Activated CD4-positive, alpha-beta T cell treated with anti-CD3 and anti-CD28 coated beads for 1 hour (primary cell): ENCODE data around the gene SLC27A1.

Source experiments
- DNase-seq: peaks from one replicate; pipeline ENCODE4 v3.0.0-alpha.2; 2020

The SLC27A1 gene

GRCh38 chr19:17470068-17470841 lies at the start of gene SLC27A1:
TSS of gene SLC27A1 (plus strand) at chr19:17470524. CDS start at chr19:17470541, 17 bp downstream.
- peak; percentile 80 for DNase-seq

- DNase-seq = no peak
Observed at GRCh38 chr19:17421942-17422341, 48.4 kb upstream of the SLC27A1 start.

DNA sequence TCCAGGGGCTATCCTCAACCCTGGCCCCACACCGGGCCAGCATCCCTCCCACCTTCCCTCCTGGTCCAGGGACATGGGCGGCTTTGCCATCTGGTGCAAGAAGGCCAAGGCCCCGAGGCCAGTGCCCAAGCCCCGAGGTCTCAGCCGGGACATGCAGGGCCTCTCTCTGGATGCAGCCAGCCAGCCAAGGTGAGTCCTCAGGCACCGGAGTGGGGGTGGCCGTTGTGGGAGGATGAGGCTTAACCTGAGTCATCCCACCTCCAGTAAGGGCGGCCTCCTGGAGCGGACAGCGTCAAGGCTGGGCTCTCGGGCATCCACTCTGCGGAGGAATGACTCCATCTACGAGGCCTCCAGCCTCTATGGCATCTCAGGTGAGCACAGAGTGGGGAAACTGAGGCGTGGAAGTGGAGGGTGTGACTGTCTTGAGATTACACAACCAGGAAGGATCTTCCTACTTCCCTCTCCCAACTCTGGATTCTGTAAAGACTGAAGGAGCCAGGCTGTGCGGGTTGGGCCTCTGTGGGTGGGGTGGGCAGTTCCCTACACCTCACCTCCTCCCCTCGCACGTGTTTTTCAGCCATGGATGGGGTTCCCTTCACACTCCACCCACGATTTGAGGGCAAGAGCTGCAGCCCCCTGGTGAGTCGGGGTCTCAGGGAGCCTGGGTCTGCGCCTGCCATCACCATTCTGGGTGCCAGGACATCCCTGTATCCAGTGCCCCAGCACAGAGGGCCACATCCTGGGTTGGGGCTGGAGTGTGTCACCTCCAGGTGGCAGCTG lies 46.7 kb upstream of the SLC27A1 start:
- DNase-seq = no peak

DNA sequence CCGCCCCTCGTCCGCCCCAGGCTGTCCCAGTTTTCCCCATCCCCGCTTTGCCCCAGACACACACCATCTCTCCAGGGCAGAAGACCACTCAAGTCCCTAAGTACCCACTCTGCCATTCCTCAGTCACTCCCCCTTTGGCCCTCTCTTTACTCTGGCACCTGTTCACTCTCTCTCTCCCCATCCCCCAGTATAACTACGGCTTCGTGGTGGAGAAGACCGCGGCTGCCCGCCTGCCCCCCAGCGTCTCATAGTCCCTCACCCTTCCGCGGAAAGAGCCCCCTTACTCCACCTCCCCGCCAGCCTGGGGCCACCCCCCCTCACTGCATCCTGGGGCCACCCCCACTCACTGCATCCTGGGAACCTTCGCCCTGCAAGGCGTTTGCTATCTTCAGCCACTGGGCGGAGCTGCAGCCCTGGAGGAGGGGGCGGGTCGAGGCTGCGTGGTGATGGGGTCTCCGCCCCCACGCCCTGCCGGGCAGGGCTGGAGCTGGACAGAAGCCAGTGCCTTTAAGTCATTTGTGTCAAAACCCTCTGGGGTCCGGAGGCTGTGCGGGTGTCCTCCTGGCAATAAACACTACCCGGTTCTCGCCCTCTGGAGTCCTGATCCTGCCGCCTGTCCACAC lies 45.5 kb upstream of the SLC27A1 start:
- DNase-seq = no peak

DNA sequence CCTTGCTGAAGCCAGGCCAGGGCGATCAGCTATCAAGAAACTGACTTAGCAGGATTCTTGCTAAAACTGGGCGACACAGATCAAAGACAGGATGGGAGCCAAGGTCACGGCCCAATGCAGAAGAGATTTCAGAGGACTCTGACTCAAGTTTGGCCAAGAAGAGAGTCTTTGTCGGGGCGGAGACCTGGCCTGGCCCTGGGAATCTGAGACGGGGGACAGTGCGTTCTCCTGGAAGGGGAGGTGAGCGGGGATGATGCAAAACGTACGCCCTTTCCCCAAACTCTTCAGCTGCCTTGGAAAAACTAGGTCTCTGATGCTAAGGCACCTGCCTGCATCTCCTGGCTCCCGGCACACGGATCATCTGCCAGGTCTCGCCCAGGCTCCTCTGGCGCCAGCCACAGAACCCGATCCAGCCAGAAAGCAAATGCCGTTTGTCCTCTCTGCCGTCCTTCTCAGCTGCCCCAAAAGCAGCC lies 40.6 kb upstream of the SLC27A1 start:
- no peak for DNase-seq

- DNase-seq = no peak
Observed at GRCh38 chr19:17431417-17431816, 38.9 kb upstream of the SLC27A1 start.

DNA sequence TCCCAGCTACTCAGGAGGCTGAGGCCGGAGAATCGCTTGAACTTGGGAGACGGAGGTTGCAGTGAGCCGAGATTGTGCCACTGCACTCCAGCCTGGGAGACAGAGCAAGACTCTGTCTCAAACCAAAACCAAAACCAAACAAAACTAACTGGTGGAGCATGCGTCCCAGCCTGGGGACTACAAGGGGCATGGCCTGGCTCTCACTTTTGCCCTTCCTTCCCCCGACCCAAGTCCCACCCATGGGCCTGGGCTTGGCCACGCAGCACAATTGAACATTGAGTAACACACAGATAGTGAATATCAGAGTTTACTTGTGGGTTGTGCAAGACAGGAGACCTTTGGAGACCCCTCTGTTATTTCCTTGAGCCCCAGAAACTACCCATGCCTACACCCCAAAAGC lies 35.1 kb upstream of the SLC27A1 start:
- DNase-seq = no peak

DNA sequence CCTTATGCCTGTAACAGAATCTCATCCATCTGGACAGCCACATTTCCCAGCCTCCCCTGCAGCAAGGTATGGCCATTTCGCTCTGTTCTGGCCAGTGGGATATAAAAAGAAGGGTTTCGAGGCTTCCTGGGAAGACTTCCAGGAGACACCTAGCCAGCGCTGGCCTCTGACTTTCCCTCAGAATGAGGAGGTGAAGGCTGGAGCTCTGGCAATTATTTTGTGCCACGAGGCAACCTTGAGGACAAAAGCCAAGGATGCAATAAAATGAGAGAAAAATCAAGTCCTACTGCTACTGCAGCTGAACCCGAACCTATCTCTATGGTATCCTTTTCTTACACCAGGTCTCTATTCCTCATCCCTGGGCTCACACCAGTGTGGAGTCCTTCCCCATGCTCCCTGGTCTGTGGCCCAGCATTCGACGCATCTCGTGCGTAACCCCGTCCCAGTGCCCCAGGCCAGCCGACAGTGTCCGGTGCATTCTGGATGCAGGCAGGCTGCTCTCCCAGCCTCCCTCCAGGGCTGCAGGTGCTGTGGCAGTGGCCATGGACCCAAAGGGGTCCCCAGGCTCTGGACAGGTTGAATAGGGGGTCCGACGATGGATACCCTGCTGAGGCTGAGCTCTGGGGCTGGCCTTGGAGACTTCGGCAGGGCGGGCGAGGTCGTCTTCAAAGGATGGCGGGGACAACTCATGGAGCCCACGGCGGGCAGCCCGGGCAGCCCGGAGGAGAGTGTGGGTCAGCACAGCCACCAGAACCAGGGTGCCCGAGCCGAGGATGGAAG lies 34.0 kb upstream of the SLC27A1 start:
- DNase-seq = no peak

DNA sequence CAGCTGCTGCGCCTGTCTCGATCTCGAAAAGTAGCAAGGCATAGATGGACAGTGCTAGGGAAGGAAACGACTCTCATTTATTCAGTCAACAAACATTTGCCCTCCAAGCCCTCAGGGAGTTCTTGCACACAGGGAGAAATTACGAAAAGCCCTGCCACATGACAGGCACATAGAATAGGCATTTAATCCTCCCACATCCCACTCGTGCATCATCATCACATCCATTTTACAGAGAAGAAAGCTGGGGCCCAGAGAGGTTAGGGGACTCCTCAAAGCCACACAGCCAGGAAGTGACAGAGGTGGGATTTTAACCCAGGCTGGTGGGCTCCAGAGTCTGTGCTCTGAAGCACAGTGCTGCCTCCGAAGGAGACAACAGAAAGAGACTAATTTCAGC lies 33.5 kb upstream of the SLC27A1 start:
- DNase-seq = no peak

- DNase-seq = no peak
Observed at GRCh38 chr19:17441241-17442021, 28.9 kb upstream of the SLC27A1 start.

- no peak for DNase-seq
Observed at GRCh38 chr19:17445526-17446165, 24.7 kb upstream of the SLC27A1 start.

DNA sequence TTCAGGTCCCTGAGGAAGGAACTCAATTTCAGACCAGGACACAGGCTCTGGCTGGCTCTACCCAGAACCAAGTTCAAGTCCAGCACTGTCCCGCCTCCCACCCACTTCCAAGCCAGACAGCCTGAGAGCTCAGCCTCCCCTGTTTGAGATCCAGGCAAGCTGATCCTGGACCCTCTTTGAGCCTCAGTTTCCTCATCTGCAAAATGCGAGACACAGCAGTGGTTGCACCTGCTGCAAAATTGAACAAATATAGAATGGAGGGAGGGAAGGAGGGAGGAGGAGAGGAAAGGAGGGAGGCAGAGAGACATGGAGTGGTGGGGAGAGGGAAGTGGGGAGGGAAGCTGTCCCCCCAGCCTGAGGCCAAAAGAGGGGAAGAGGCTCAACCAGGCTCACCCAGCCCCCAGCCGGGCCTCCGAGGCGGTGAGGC lies 22.6 kb upstream of the SLC27A1 start:
- no peak for DNase-seq

GRCh38 chr19:17448131-17448967 lies 22.0 kb upstream of the SLC27A1 start, which contains the start of gene TMEM221:
TSS of gene TMEM221 (minus strand) at chr19:17448668. CDS start at chr19:17448462, 206 bp downstream.
- DNase-seq = peak; percentile 48

DNA sequence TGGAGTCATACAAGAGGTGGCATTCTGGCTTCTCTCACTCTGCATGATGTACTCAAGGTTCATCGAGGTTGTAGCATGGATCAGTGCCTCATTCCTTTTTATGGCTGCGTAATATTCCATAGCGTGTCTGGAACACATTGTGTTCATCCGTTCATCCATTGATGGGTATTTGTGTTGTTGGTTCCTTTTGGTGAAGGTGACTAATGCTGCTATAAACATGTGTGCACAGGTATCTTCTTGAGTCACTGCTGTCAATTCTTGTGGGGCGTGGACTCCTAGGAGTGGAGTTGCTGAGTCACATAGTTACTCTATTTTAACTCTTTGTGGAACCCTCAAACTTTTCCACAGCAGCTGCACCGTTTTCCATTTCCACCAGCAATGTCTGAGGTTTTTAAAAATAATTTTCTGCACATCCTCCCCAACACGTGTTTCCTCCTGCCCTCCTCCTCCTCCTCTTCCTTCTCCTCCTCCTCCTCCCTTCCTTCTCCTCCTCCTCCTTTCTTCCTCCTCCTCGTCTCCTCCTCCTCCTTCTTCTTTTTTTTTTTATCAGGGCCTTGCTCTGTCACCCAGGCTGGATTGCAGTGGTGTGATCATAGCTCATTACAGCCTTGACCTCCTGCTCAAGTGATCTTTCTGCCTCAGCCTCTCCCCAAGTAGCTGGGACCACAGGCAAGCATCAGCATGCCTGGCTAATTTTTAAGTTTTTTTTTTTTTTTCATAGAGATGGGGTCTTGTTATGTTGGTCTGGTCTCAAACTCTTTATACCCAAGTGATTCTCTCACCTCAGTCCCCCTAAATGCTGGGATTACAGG lies 19.9 kb upstream of the SLC27A1 start:
- DNase-seq = peak; percentile 31

DNA sequence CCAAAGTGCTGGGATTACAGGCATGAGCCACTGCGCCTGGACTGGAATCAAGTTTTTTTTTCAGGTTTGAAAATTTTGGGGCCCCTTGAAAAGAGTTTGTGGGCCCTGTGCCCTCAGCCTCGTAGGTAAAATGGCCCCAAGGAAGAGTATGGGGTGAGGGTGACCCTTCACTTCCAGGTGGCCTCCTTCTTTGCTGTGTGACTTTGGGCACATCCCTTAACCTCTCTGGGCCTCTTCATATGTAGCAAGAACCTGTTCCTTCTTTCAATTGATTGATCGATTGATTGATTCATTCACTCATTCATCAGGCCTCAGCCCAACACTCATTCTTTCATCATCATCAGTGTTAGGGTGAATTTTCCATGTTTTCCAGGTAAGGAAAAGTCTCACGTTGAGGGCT lies 18.5 kb upstream of the SLC27A1 start:
- DNase-seq = no peak

GRCh38 chr19:17454576-17455071 lies 15.7 kb upstream of the SLC27A1 start:
- DNase-seq = no peak

- no peak for DNase-seq
Observed at GRCh38 chr19:17455308-17456123, 14.8 kb upstream of the SLC27A1 start.

DNA sequence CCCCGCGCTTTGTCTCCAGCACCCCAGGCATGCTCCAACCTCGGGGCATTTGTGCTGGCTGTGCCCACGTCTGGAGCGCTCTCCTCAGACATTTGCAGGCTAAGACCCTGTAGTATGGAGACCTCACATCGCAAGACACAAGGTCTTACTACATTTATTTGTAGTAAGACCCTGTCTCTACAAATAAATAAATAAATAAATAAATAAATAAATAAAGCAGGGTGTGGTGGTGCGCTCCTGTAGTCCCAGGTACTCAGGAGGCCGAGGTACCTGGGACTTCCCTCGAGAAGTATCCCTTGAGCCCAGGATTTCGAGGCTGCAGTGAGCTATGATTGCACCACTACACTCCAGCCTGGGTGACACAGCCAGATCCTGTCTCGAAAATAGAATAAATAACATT lies 14.2 kb upstream of the SLC27A1 start:
- DNase-seq = no peak
